Epithelial cell of esophagus (primary cell): ENCODE measurements around the gene ZNF224.
"Not testable (repeated sequence)": the region's sequence is repeated elsewhere in the genome, so short reads cannot be mapped to it uniquely, and the experiment has no call there.

Source experiments
- DNase-seq: peaks from one replicate; pipeline ENCODE4 v3.0.0; 2010; ENCODE audit warnings: low read depth
- H3K4me3 ChIP-seq: 2 replicates; pipeline ENCODE4 v1.5.1; 2011; ENCODE audit warnings: mild to moderate bottlenecking, low read length, control low read depth
- CTCF ChIP-seq: IDR thresholded peaks from 2 replicates; pipeline ENCODE4 v1.5.1; 2011; ENCODE audit warnings: low read depth, mild to moderate bottlenecking, low read length, control low read depth, inconsistent platforms; ENCODE audit not compliant: insufficient read depth; ENCODE audit errors: missing control alignments

Gene ZNF224

DNA sequence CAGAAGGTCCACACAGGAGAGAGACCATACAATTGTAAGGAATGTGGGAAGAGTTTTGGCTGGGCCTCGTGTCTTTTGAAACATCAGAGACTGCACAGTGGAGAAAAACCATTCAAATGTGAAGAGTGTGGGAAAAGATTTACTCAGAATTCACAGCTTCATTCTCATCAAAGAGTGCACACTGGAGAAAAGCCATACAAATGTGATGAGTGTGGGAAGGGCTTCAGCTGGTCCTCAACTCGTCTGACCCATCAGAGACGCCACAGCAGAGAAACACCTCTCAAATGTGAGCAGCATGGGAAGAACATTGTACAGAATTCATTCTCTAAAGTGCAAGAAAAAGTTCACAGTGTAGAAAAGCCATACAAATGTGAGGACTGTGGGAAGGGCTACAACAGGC, 13.6 kb downstream of the ZNF224 start:
- no peak for TF ChIP-seq CTCF
- H3K4me3 ChIP-seq: no peak overlapping the region
- no peak for DNase-seq

GRCh38 chr19:44109458-44109857, 15.3 kb downstream of the ZNF224 start:
- DNase-seq: no peak
- no peak overlapping the region for H3K4me3 ChIP-seq
- no peak for TF ChIP-seq CTCF

GRCh38 chr19:44111910-44112463, 17.8 kb downstream of the ZNF224 start:
- DNase-seq: peak; percentile 84
- H3K4me3 ChIP-seq: peak overlapping the region; percentile 93

DNA sequence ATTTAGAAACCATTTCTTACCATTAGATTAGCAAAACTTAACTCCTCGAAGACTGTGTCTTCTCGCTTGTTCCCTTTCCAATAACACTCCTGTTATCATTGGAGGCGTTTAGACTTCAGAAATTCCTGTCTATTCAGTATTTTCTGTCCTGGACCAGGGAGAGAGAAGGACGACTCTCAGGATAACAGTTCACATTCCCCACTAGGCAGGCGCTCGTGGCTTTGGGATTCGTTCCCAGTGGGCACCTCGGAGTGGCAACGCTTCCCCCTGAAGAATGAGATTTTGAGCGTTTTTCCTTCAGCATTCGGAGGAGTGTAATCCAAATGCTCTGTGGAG, 18.6 kb downstream of the ZNF224 start:
- no peak for DNase-seq
- H3K4me3 ChIP-seq: peak overlapping the region; percentile 93
- TF ChIP-seq CTCF: no peak

More at GRCh38 chr19:44111910-44112463, 17.8 kb downstream of the ZNF224 start:
- TF ChIP-seq CTCF: no peak

GRCh38 chr19:44113138-44113783, 19.1 kb downstream of the ZNF224 start, which contains the start of gene ZNF225:
Gene ZNF225, plus strand, starts transcription at chr19:44113399. Its CDS starts 2,429 bp downstream, at chr19:44115828.
- H3K4me3 ChIP-seq: peak within 1 kb of the TSS; percentile 93
- peak; percentile 99 for DNase-seq
- TF ChIP-seq CTCF: peak; percentile 8

DNA sequence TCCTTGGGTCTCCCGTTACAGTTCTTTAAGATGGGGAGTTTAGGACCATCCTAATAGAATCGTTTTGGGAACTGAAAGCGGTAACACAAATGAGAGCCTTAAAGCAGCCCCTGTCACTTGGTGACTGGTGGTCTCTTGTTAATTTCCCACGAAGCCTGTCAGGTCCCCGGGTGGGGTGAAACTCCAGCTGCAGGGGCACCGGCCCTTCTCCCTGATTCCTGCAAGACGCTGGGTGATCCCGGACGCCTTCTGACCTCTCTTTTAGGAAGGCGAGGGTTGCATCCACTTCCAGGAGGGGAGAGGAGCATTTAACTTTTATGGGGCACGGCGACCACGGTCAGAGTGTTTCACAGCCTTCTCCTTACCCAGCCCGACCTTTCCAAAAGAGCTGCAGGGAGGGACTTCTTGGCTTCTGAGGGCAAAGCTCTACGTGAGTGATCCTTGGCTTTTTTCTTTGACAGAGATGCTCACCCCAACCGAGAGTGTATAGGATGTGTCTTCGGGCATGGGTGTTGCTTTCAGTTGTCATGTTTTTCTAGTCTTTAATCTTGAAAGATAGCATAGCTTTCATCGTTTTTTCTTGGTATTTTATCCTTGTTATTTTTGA, 19.7 kb downstream of the ZNF224 start:
- DNase-seq: no peak
- no peak for TF ChIP-seq CTCF
- peak overlapping the region; percentile 93 for H3K4me3 ChIP-seq

DNA sequence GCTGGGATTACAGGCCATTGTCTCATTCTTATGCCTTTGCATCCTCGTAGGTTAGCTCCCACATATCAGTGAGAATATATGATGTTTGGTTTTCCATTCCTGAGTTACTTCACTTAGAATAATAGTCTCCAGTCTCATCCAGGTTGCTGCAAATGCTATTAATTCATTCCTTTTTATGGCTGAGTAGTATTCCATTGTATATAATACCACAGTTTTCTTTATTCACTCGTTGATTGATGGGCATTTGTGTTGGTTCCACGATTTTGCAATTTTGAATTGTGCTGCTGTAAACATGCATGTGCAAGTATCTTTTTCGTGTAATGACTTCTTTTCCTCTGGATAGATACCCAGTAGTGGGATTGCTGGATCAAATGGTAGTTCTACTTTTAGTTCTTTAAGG, 27.0 kb downstream of the ZNF224 start:
- H3K4me3 ChIP-seq, DNase-seq: not testable (repeated sequence)
